Measurements from ENCODE around the gene PPP1R15A. TPM values are rescaled to one million over a fixed set of nuclear protein-coding genes. Genes with fewer than 3 reads are reported as not detected.

The PPP1R15A gene
- total and polyA plus RNA-seq, 2 experiments from 2014 or later: 14.0 to 15.8 TPM

GRCh38 chr19:48833977-48834376, 38.2 kb upstream of the PPP1R15A start:
- H3K4me2 ChIP-seq: 0 out of 2 replicates have a peak overlapping the region, but pooled peaks have one; percentile 27
- H3K79me2 ChIP-seq (replicated peaks; ENCODE audit: insufficient read depth): no peaks in the 10 kb centered on the region
- Mint-ChIP-seq H3K36me3 (ENCODE audit: low read depth) (peaks cover 22% of the 10 kb centered on the region), H3K27ac (no peak overlapping the region; the same call in 1 of the 2 replicates), H3K27me3 (ENCODE audit: insufficient read depth, low read depth, poor library complexity) (peaks cover 24% of the 10 kb centered on the region), H3K9me3 (no peaks in the 10 kb centered on the region; the same call in 1 of the 3 replicates), H3K4me1 (peaks cover 18% of the 10 kb centered on the region), H3K4me3 (peak overlapping the region; percentile 50; the same call in 1 of the 3 replicates)
- peaks cover 3% of the 10 kb centered on the region; the same call in 1 of the 2 replicates for H3K4me1 ChIP-seq (ENCODE audit: insufficient read depth)
- H3K9me2 ChIP-seq (ENCODE audit: insufficient read depth): no peaks in the 10 kb centered on the region
- no peak overlapping the region for H3K27ac ChIP-seq (ENCODE audit: low read depth)
- DNase-seq (ENCODE audit: low spot score) (peak; percentile 54), ATAC-seq (no peak)
- H3K36me3 ChIP-seq (ENCODE audit: insufficient read depth): no peaks in the 10 kb centered on the region
- TF ChIP-seq ZNF331 (CRISPR knock-in tag; IDR thresholded peaks at IDR 0.05; ENCODE audit: low read depth) (no peak), CREB1 (CRISPR knock-in tag; IDR thresholded peaks at IDR 0.05; ENCODE audit: low read depth) (no peak), ZNF114 (CRISPR knock-in tag; IDR thresholded peaks at IDR 0.05) (no peak), CTCF (conservative IDR thresholded peaks at IDR 0.05; ENCODE audit: low read depth in 2 of 2) (no peak), STAT1 (IDR thresholded peaks at IDR 0.05; ENCODE audit: unreplicated experiment) (no peak), ETS1 (IDR thresholded peaks at IDR 0.05) (no peak), EZH2phosphoT487 (IDR thresholded peaks at IDR 0.05; ENCODE audit: unreplicated experiment) (no peak), ZNF462 (CRISPR knock-in tag; IDR thresholded peaks at IDR 0.05) (no peak), EZH2 (IDR thresholded peaks at IDR 0.05; ENCODE audit: low read depth, unreplicated experiment) (no peak)
- H3K4me3 ChIP-seq: no peak overlapping the region
- no peaks in the 10 kb centered on the region for H3K27me3 ChIP-seq (ENCODE audit: insufficient read depth)
- H4K20me1 ChIP-seq (replicated peaks; ENCODE audit: insufficient read depth): no peaks in the 10 kb centered on the region
- peaks cover 8% of the 10 kb centered on the region for H3F3A ChIP-seq (replicated peaks; ENCODE audit: low read depth)
- H2AFZ ChIP-seq: no peak overlapping the region
